Neural cell (in vitro differentiated cells): ENCODE measurements around the gene FGF10. TPM values are rescaled to one million over a fixed set of nuclear protein-coding genes. Genes with fewer than 3 reads are reported as not detected.

Source experiments
- H2AFZ ChIP-seq: fragments of 200-600, 300-800 bp; sonication (generic), shearing (Covaris generic); 2 replicates; pipeline ENCODE4 v1.6.0; 2014; ENCODE audit warnings: low read depth, mild to moderate bottlenecking, antibody characterized with exemption, low read length, moderate library complexity
- H3F3A ChIP-seq: fragments of 200-600 bp; shearing (Covaris generic); 2 replicates; pipeline ENCODE4 v1.6.1; 2016; ENCODE audit warnings: mild to moderate bottlenecking, moderate library complexity, mixed read lengths, antibody characterized with exemption, low read length; ENCODE audit not compliant: insufficient read depth, poor library complexity, severe bottlenecking
- H3K27ac ChIP-seq: fragments of 200-600, 300-800 bp; sonication (generic), shearing (Covaris generic); 2 replicates; pipeline ENCODE4 v1.5.1; 2014; ENCODE audit warnings: mild to moderate bottlenecking, low read length, moderate library complexity
- H3K27me3 ChIP-seq: fragments of 300-800, 200-600 bp; sonication (generic), shearing (Covaris generic); 2 replicates; pipeline ENCODE4 v1.6.0; 2014; ENCODE audit warnings: mild to moderate bottlenecking, low read depth, low read length, moderate library complexity; ENCODE audit not compliant: insufficient read depth
- H3K36me3 ChIP-seq: fragments of 300-800, 200-600 bp; sonication (generic), shearing (Covaris generic); 2 replicates; pipeline ENCODE4 v1.5.1; 2014; ENCODE audit warnings: mild to moderate bottlenecking, antibody characterized with exemption, low read length, moderate library complexity; ENCODE audit not compliant: insufficient read depth
- H3K4me2 ChIP-seq: fragments of 300-800, 200-600 bp; sonication (generic), shearing (Covaris generic); 2 replicates; pipeline ENCODE4 v1.6.0; 2014; ENCODE audit warnings: mild to moderate bottlenecking, low read length
- H3K4me3 ChIP-seq: fragments of 300-800, 200-600 bp; sonication (generic), shearing (Covaris generic); 2 replicates; pipeline ENCODE4 v1.5.1; 2014; ENCODE audit warnings: mild to moderate bottlenecking, low read length, moderate library complexity
- H3K79me2 ChIP-seq: fragments of 200-600 bp; shearing (Covaris generic); replicated peaks from 2 replicates; pipeline ENCODE4 v1.6.0; 2014; ENCODE audit warnings: mild to moderate bottlenecking, low read length, moderate library complexity; ENCODE audit not compliant: insufficient read depth
- H3K9ac ChIP-seq: fragments of 300-800, 200-600 bp; sonication (generic), shearing (Covaris generic); 2 replicates; pipeline ENCODE4 v1.6.1; 2016; ENCODE audit warnings: mild to moderate bottlenecking, low read length, mixed read lengths
- H3K9me2 ChIP-seq: fragments of 200-600 bp; shearing (Covaris generic); 2 replicates; pipeline ENCODE4 v1.6.1; 2016; ENCODE audit warnings: mild to moderate bottlenecking, low read length, mixed read lengths; ENCODE audit not compliant: insufficient read depth
- H3K9me3 ChIP-seq: fragments of 200-600, 300-800 bp; sonication (generic), shearing (Covaris generic); 2 replicates; pipeline ENCODE4 v1.6.1; 2016; ENCODE audit warnings: mild to moderate bottlenecking, mixed run types, low read length, moderate library complexity, mixed read lengths
- H4K20me1 ChIP-seq: fragments of 200-600 bp; shearing (Covaris generic); 2 replicates; pipeline ENCODE4 v1.6.1; 2016; ENCODE audit warnings: mild to moderate bottlenecking, mixed run types; ENCODE audit not compliant: insufficient read depth
- EZH2 ChIP-seq: fragments of 200-600, 300-800 bp; shearing (Covaris generic), sonication (generic); IDR thresholded peaks from 2 replicates; pipeline ENCODE4 v1.6.1; 2014; ENCODE audit warnings: antibody characterized with exemption, low read length, borderline replicate concordance, mild to moderate bottlenecking; ENCODE audit not compliant: insufficient read depth, poor library complexity, severe bottlenecking
- POLR2AphosphoS5 ChIP-seq: IDR thresholded peaks from 2 replicates; pipeline ENCODE4 v1.6.1; 2012
- RAD21 ChIP-seq: fragments of 450-650 bp; conservative IDR thresholded peaks from 2 replicates; pipeline ENCODE4 v1.6.1; 2014; ENCODE audit warnings: antibody characterized with exemption, mild to moderate bottlenecking, moderate library complexity
- polyA plus RNA-seq: library from polyadenylated mRNA; depleted of rRNA; stranded (reverse); fragments of >200 nt; gene quantifications from 2 replicates; pipeline ENCODE4 v1.2.3, GENCODE V29; 2014

FGF10 gene
- polyA plus RNA-seq, 1 donor from 2014 or later, result not detected

DNA sequence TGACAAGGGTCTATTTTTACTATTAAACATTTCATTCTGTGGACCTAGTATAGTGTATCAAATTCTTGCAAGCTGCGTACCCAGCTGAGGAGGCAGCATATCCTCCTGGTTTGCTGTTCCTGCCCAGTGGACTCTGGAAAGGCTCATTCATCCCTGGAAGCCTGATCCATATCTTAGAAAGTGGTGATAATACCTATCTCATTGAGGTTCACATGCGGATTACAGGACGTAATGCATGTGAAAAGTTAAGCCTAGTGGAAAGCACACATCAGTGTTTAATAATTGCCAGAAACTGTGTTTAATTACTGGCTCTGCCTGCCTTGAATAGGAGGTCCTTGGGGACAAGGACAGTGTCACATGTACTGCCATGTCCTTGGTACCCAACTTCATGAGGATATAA is 132.0 kb downstream of the FGF10 start:
- Histone ChIP-seq H3K79me2 (no peaks in the 10 kb centered on the region), H3K9me2 (no peaks in the 10 kb centered on the region), H3K36me3 (no peaks in the 10 kb centered on the region), H3K27me3 (no peaks in the 10 kb centered on the region), H3K9ac (no peak overlapping the region), H3K9me3 (no peaks in the 10 kb centered on the region), H3K27ac (no peak overlapping the region), H2AFZ (no peak overlapping the region), H3K4me3 (no peak overlapping the region), H4K20me1 (no peaks in the 10 kb centered on the region), H3K4me2 (no peak overlapping the region), H3F3A (no peaks in the 10 kb centered on the region)
- TF ChIP-seq EZH2 (no peak), RAD21 (no peak), POLR2AphosphoS5 (no peak)
